Pancreas (tissue), 10 donors: ENCODE data around the gene STAT4. TPM values are rescaled to one million over a fixed set of nuclear protein-coding genes. Genes with fewer than 3 reads are reported as not detected.

Experiments
- ATAC-seq, 4 donors: fragments of 200-7000 bp; cut with Tn5 transposase; one replicate each; pipeline versions ENCODE4 v1.8.0 to v1.9.1; 2020; ENCODE audit warnings: mild to moderate bottlenecking in 4 of 4, moderate library complexity in 4 of 4
- DNase-seq, 6 donors: peaks; one replicate each; pipeline ENCODE4 v3.0.0-alpha.2; 2020
- FAIRE-seq: peaks from 2 replicates; lab custom pipeline; 2012; peaks lifted over from hg19 to GRCh38; lab: Jason Lieb, UNC
- H3K27ac ChIP-seq, 4 donors: fragments of 200-600 bp; sonication (generic); 1 replicate in 3 of 4; 2 replicates in 1 of 4; pipeline versions ENCODE4 v1.5.0 to v1.8.0; 2020
- H3K27me3 ChIP-seq, 4 donors: fragments of 200-600 bp; one replicate each; pipeline ENCODE4 v1.8.0; 2021
- H3K36me3 ChIP-seq, 3 donors: fragments of 200-600 bp; sonication (generic) in 1 of 3; one replicate each; pipeline versions ENCODE4 v1.5.0 to v1.8.0; 2020 to 2021
- H3K4me1 ChIP-seq, 3 donors: fragments of 200-600 bp; one replicate each; pipeline ENCODE4 v1.8.0; 2021
- H3K4me3 ChIP-seq, 4 donors: fragments of 200-600 bp; sonication (generic) in 2 of 4; one replicate each; pipeline versions ENCODE4 v1.5.0 to v1.8.0; 2020 to 2021
- H3K9me3 ChIP-seq, 4 donors: fragments of 200-600 bp; one replicate each; pipeline ENCODE4 v1.8.0; 2021
- WGBS, 2 donors: extraction: QIAGEN DNeasy Blood & Tissue Kit; methylation state at CpG; one replicate each; pipeline ENCODE4 v1.1.7; 2013; 5-methylcytosine and 5-hydroxymethylcytosine counted together
- intact Hi-C, 3 donors: fragments of 100-400 bp; cut with DNase I; formaldehyde crosslinking; loops; one replicate each; pipeline versions ENCODE4 v1.11.1 to v1.14.2; 2022
- polyA plus RNA-seq, 2 donors: library from polyadenylated mRNA; stranded (reverse); fragments of 200-250 nt; gene quantifications; one replicate each; pipeline ENCODE4 v1.2.3, GENCODE V29; 2013
- total RNA-seq, 6 donors: library from RNA; stranded (reverse); fragmentation: NEBNext Ultra II Directional in 4 of 6; extraction: Animal tissue kit (Norgen Biotek cat#: 25700) in 4 of 6; gene quantifications; one replicate each; pipeline versions ENCODE4 v1.2.1 to v1.2.4, GENCODE V29; 2021 to 2023
- TF ChIP-seq, protein P1 (sequence below), 4 donors: fragments of 200-600 bp; sonication (generic) in 3 of 4; IDR thresholded peaks; one replicate each; pipeline versions ENCODE4 v1.5.0 to v1.8.0; 2021; ENCODE audit warnings: antibody characterized with exemption in 4 of 4
- donor health status: healthy with polysubstance abuse.
- donor health status: DM: no; HTN: no; CAD: no; lungs with moderate emphysema.
- donor health status: DM: no; HTN: no; CAD: no.
- donor health status: control.
- donor health status: control.
- donor health status: Bipolar disorder and iron deficiency.
- donor health status: DM: yes; HTN: yes; CAD: no.
- donor health status: DM: no; HTN: no; CAD: no.
- donor health status: DM: no; HTN: no; CAD: no.
- donor health status: DM: yes; HTN: yes; CAD: no.

Gene STAT4, protein sequence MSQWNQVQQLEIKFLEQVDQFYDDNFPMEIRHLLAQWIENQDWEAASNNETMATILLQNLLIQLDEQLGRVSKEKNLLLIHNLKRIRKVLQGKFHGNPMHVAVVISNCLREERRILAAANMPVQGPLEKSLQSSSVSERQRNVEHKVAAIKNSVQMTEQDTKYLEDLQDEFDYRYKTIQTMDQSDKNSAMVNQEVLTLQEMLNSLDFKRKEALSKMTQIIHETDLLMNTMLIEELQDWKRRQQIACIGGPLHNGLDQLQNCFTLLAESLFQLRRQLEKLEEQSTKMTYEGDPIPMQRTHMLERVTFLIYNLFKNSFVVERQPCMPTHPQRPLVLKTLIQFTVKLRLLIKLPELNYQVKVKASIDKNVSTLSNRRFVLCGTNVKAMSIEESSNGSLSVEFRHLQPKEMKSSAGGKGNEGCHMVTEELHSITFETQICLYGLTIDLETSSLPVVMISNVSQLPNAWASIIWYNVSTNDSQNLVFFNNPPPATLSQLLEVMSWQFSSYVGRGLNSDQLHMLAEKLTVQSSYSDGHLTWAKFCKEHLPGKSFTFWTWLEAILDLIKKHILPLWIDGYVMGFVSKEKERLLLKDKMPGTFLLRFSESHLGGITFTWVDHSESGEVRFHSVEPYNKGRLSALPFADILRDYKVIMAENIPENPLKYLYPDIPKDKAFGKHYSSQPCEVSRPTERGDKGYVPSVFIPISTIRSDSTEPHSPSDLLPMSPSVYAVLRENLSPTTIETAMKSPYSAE
- 1 to 10 TPM in 5 of 6 donors, under 1 TPM in 1; 0.60 to 2.5 (median 1.4) TPM for total RNA-seq
- 1 to 10 TPM; 2.0 to 6.4 TPM for polyA plus RNA-seq

DNA sequence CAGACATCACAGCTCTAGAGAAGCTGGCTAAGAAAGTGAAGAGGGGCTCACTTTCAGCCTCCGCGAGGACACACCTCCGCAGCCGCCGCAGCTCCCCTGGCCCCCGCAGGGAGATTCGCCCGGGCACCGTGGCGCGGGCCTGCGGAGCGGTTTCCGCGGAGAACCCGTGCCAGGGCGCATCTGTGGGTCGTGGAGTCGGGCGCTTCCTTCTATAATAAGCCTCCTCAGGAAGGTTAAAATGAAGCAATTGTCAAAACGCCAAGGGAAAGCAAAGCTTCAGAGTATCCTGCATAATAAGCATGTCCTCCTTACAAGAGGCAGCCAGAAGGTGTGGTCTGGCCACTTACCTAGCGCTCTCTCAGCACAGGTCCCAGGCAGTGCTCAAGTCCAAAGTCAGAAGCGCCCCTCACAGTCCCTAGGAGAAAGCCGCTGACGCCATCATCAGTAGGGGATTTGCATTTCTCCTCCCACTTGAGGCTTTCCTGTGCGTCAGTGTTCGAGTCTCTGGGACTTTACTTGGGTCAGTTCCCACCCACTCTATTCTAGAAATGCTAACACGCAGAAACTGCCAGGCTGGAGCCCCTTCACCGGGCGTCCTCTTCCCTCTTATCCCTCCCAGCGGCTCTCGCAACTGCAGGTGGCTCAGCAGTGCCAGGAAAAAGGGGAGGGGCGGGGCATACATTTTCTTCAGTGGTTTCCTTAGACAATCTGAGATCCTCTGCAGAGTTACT, at the start of gene STAT4:
STAT4 (minus strand) TSS at position 395 of the 731 bp plus-strand sequence. CDS start 2,791 bp downstream, outside the sequence.
- Histone ChIP-seq H3K36me3 (no peaks in the 10 kb centered on the region), H3K9me3 (no peaks in the 10 kb centered on the region), H3K4me1 (peaks cover 0 to 3% (median 0%) of the 10 kb centered on the region in 3 donors), H3K27ac (peak within 1 kb of the TSS in 2 of 4 donors; percentile 24 to 45), H3K27me3 (no peaks in the 10 kb centered on the region), H3K4me3 (peak within 1 kb of the TSS; percentile 9 to 57 (median 32))
- no peak for FAIRE-seq
- intact Hi-C loops: loop anchor here in 1 of 3 donors (10.0 kb wide), 1 partner anchor 96 kb away; no protein-coding TSS in a partner anchor
- TF ChIP-seq, protein P1, sequence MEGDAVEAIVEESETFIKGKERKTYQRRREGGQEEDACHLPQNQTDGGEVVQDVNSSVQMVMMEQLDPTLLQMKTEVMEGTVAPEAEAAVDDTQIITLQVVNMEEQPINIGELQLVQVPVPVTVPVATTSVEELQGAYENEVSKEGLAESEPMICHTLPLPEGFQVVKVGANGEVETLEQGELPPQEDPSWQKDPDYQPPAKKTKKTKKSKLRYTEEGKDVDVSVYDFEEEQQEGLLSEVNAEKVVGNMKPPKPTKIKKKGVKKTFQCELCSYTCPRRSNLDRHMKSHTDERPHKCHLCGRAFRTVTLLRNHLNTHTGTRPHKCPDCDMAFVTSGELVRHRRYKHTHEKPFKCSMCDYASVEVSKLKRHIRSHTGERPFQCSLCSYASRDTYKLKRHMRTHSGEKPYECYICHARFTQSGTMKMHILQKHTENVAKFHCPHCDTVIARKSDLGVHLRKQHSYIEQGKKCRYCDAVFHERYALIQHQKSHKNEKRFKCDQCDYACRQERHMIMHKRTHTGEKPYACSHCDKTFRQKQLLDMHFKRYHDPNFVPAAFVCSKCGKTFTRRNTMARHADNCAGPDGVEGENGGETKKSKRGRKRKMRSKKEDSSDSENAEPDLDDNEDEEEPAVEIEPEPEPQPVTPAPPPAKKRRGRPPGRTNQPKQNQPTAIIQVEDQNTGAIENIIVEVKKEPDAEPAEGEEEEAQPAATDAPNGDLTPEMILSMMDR (IDR thresholded peaks at IDR 0.05): no peak
- DNase-seq: peak; percentile 24 to 69 (median 34)
- WGBS, 2 donors: 3% methylated on average over 33 of the region's 33 CpGs
- peak; percentile 64 to 89 (median 85) for ATAC-seq

DNA sequence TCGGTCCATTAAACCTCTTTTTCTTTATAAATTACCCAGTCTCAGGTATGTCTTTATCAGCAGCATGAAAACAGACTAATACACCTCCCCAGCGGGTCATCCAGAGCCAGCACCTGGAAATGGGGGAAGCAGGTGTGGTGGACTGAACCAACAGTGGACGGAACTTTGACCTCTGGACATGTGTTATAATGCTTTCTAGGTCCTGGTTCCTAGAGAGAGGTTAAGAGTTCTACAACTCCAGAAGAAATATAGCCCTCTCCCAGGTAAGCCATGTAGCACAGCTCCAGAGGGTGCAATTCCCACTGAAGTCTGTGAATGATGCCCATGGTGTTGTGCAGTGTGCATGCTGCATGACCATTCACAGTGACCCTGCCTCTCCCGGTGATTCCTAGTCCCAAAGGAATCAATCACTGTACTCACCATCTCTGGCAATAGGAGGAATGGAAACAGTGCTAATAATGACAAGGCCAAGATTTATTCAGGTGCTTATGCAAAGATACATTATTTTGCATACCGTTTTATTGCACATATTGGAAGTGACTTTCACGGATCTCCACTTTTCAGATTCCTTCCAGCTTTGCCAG, 49.2 kb upstream of the STAT4 start:
- FAIRE-seq: no peak
- Histone ChIP-seq H3K27ac (no peak overlapping the region), H3K9me3 (no peaks in the 10 kb centered on the region), H3K27me3 (no peaks in the 10 kb centered on the region), H3K36me3 (no peaks in the 10 kb centered on the region), H3K4me1 (no peaks in the 10 kb centered on the region), H3K4me3 (no peak overlapping the region)
- no peak for ATAC-seq
- intact Hi-C loops: no loop called here
- WGBS, 2 donors: 91 to 95% methylated on average over 6 of the region's 6 CpGs
- TF ChIP-seq, protein P1 (IDR thresholded peaks at IDR 0.05): no peak
- no peak for DNase-seq

DNA sequence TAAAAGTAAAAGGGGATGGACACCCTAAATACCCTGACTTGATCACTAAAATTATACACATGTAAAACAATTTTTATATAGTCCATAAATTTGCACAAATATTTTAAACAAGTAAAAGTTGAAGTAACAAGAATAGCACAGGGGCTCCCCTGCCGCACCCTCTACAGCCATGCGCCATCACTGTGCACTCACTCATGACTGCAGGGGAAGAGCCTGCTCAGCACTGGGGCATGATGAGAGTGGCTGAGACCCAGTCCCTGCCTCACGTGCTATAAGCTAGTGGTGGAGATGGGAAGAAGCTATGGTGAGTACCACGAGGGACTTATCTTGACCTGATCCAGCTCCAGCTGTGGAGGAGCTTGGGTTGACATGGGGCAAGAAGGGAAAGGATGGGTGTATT, 47.5 kb upstream of the STAT4 start:
- TF ChIP-seq, protein P1 (IDR thresholded peaks at IDR 0.05): no peak
- H3K4me3 ChIP-seq: no peak overlapping the region
- no peak for ATAC-seq
- no peak overlapping the region for H3K27ac ChIP-seq
- intact Hi-C loops: no loop called here
- H3K27me3 ChIP-seq: no peaks in the 10 kb centered on the region
- DNase-seq: no peak
- no peaks in the 10 kb centered on the region for H3K36me3 ChIP-seq
- no peak for FAIRE-seq
- H3K9me3 ChIP-seq: no peaks in the 10 kb centered on the region
- H3K4me1 ChIP-seq: no peaks in the 10 kb centered on the region
- WGBS, 2 donors: 87 to 93% methylated on average over 4 of the region's 4 CpGs

DNA sequence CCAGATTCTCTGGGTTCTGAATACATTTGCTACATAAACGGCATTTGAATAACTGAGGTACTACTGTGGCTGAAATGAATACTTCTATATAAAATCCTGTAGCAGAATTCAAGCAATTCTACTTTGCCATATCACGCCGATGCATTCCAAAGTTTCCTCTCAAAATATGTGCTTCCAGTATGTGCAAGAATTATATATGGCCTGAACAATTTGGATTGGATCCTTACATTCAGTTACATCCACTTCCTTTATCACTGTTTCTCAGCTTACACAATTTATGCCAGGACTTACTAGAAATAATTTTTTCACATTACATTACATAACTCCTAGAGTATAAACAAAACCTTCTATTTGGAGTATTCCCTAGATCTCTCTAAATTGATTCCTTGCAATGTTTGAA, 46.3 kb upstream of the STAT4 start:
- Histone ChIP-seq H3K9me3 (no peaks in the 10 kb centered on the region), H3K36me3 (no peaks in the 10 kb centered on the region), H3K27me3 (no peaks in the 10 kb centered on the region), H3K27ac (no peak overlapping the region), H3K4me1 (no peaks in the 10 kb centered on the region), H3K4me3 (no peak overlapping the region)
- intact Hi-C loops: no loop called here
- FAIRE-seq (no peak), DNase-seq (no peak), ATAC-seq (no peak)
- TF ChIP-seq, protein P1 (IDR thresholded peaks at IDR 0.05): no peak
- 95 to 97% methylated on average over 3 of the region's 3 CpGs for WGBS, 2 donors
